Measurements from ENCODE around the gene CCNL2.

GRCh38 chr1:1390675-1391074 lies 8.5 kb downstream of the CCNL2 start:
- no peak for TF ChIP-seq EZH2phosphoT487 (IDR thresholded peaks at IDR 0.05; ENCODE audit: insufficient read depth, low read depth)
- TF ChIP-seq EZH2 (IDR thresholded peaks at IDR 0.05; ENCODE audit: insufficient read depth, poor library complexity, severe bottlenecking), result no peak
